ENCODE results near the gene BTBD2.

BTBD2 gene

GRCh38 chr19:1985588-1986356 lies 29.7 kb downstream of the BTBD2 start:
- DNase-seq (ENCODE audit: low spot score), result no peak

- no peak for DNase-seq (ENCODE audit: low spot score)
Observed at GRCh38 chr19:1984357-1984756, 31.2 kb downstream of the BTBD2 start.

GRCh38 chr19:1981253-1981652 lies 34.3 kb downstream of the BTBD2 start:
- DNase-seq (ENCODE audit: low spot score), result no peak

- DNase-seq (ENCODE audit: low spot score), result no peak
Observed at GRCh38 chr19:1980809-1981181, 34.7 kb downstream of the BTBD2 start.

GRCh38 chr19:1980091-1980808 lies 35.3 kb downstream of the BTBD2 start:
- DNase-seq (ENCODE audit: low spot score), result no peak

- DNase-seq (ENCODE audit: low spot score), result no peak
Observed at GRCh38 chr19:1979642-1980041, 35.9 kb downstream of the BTBD2 start.

GRCh38 chr19:1979017-1979416 lies 36.5 kb downstream of the BTBD2 start:
- no peak for DNase-seq (ENCODE audit: low spot score)

- no peak for DNase-seq (ENCODE audit: low spot score)
Observed at GRCh38 chr19:1978346-1978894, 37.1 kb downstream of the BTBD2 start.

- no peak for DNase-seq (ENCODE audit: low spot score)
Observed at GRCh38 chr19:1977120-1977519, 38.4 kb downstream of the BTBD2 start.

- DNase-seq (ENCODE audit: low spot score), result no peak
Observed at GRCh38 chr19:1975162-1975480, 40.4 kb downstream of the BTBD2 start.

- DNase-seq (ENCODE audit: low spot score), result no peak
Observed at GRCh38 chr19:1974381-1975161, 40.9 kb downstream of the BTBD2 start.

GRCh38 chr19:1970806-1971502 lies 44.6 kb downstream of the BTBD2 start:
- DNase-seq (ENCODE audit: low spot score), result no peak

GRCh38 chr19:1970003-1970805 lies 45.3 kb downstream of the BTBD2 start:
- no peak for DNase-seq (ENCODE audit: low spot score)

- no peak for DNase-seq (ENCODE audit: low spot score)
Observed at GRCh38 chr19:1969176-1970002, 46.1 kb downstream of the BTBD2 start.

GRCh38 chr19:1968279-1969175 lies 47.0 kb downstream of the BTBD2 start:
- no peak for DNase-seq (ENCODE audit: low spot score)

GRCh38 chr19:1967087-1967608 lies 48.4 kb downstream of the BTBD2 start:
- DNase-seq (ENCODE audit: low spot score), result no peak

GRCh38 chr19:1962674-1963073 lies 52.8 kb downstream of the BTBD2 start:
- no peak for DNase-seq (ENCODE audit: low spot score)

GRCh38 chr19:1961000-1961883 lies 54.3 kb downstream of the BTBD2 start:
- no peak for DNase-seq (ENCODE audit: low spot score)

Data from HuH-7 (cell line).